ENCODE results near the gene PSMD13.

- TF ChIP-seq, protein P1, sequence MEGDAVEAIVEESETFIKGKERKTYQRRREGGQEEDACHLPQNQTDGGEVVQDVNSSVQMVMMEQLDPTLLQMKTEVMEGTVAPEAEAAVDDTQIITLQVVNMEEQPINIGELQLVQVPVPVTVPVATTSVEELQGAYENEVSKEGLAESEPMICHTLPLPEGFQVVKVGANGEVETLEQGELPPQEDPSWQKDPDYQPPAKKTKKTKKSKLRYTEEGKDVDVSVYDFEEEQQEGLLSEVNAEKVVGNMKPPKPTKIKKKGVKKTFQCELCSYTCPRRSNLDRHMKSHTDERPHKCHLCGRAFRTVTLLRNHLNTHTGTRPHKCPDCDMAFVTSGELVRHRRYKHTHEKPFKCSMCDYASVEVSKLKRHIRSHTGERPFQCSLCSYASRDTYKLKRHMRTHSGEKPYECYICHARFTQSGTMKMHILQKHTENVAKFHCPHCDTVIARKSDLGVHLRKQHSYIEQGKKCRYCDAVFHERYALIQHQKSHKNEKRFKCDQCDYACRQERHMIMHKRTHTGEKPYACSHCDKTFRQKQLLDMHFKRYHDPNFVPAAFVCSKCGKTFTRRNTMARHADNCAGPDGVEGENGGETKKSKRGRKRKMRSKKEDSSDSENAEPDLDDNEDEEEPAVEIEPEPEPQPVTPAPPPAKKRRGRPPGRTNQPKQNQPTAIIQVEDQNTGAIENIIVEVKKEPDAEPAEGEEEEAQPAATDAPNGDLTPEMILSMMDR (conservative IDR thresholded peaks at IDR 0.05 in 1 of 2, IDR thresholded peaks at IDR 0.05 in 1 of 2; ENCODE audit: extremely low read depth in 1 of 2, insufficient read depth in 1 of 2, low read depth in 1 of 2, low read length in 2 of 2): no peak
- TF ChIP-seq EZH2 (IDR thresholded peaks at IDR 0.05; ENCODE audit: borderline replicate concordance, low read length): no peak
These were observed 26.0 kb upstream of the PSMD13 start for GRCh38 chr11:210803-211180.
